SW480 (cell line): ENCODE measurements around the gene NRTN.

ENCODE experiments used
- DNase-seq: peaks from one replicate; pipeline ENCODE4 v3.0.0-alpha.2; 2016; ENCODE audit warnings: low spot score

NRTN gene

GRCh38 chr19:5814852-5815246 is 10.0 kb downstream of the NRTN start:
- no peak for DNase-seq

- DNase-seq, result no peak
Observed at GRCh38 chr19:5817218-5817617, 12.4 kb downstream of the NRTN start.

DNA sequence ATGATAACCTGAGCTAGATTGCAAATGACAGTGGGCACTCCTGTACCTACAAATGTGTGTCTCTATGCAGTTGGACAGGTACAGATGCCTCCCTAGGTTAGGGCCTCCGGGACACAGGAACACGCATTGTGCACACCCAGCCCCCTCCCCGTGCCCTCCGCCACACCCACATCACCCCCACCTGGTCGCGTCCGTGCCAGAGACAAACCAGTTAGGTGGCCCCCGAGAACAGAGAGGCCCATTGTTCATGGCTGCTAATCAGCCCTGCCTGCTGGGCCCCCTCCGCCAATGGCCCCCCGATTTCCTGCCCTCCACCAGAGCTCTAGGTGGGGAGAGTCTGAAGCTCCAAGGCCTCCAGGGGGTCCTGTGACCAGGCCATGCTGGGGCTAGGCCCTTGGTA is 13.7 kb downstream of the NRTN start:
- DNase-seq, result no peak

GRCh38 chr19:5820785-5821184 is 15.9 kb downstream of the NRTN start:
- DNase-seq, result no peak

- no peak for DNase-seq
Observed at GRCh38 chr19:5821521-5822180, 16.8 kb downstream of the NRTN start.

DNA sequence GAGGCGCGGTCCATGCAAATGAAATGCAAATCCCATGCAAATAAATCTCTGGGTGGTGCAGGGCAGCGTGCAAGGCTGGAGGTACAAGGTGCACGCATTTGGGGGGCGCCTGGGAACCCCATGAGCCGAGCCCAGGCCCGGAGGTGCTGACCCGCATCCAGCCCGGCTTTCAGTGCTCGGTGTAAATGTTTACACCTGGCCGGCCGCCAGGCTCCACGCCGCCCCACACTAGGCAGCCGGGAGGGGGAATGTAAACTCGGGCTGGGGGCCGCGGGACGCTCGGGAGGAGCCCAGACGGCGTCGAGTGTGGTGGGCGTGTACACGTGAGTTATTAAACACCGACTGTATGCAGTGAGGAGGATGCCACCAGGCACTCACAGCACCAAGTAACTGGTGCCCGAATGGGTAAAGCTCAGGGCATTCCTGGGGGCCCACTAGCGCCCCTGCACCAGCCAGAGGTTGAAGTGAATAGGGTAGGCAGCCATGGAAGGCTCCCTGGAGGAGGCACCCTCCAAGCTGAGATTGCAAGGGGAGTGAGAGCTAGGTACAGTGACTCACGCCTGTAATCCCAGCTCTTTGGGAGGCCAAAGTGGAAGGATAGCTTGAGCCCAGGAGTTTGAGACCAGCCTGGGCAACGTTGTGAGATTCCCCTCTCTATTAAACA is 17.4 kb downstream of the NRTN start:
- no peak for DNase-seq

GRCh38 chr19:5823579-5824281 is 18.9 kb downstream of the NRTN start:
- peak; percentile 40 for DNase-seq

- DNase-seq, result no peak
Observed at GRCh38 chr19:5824751-5825150, 19.9 kb downstream of the NRTN start.

DNA sequence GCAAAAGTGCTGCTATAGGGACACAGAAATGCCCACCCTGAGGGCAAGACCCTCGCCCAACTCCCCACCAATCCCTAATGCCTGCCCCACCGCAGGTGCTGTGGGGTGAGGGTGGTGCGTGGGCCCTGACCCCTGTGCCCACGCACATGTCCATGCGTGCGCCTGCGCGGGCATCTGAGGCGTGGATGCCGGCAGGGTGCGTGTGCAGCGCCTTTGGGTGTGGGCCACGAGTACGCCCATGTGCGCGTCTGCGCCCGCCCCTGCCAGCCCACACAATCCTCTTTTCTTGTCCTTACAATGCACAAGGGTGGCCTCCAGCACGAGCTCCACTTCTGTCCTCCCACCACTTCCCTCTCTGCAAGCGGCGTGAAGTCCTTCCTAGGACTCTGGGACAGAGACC is 20.3 kb downstream of the NRTN start:
- no peak for DNase-seq

DNA sequence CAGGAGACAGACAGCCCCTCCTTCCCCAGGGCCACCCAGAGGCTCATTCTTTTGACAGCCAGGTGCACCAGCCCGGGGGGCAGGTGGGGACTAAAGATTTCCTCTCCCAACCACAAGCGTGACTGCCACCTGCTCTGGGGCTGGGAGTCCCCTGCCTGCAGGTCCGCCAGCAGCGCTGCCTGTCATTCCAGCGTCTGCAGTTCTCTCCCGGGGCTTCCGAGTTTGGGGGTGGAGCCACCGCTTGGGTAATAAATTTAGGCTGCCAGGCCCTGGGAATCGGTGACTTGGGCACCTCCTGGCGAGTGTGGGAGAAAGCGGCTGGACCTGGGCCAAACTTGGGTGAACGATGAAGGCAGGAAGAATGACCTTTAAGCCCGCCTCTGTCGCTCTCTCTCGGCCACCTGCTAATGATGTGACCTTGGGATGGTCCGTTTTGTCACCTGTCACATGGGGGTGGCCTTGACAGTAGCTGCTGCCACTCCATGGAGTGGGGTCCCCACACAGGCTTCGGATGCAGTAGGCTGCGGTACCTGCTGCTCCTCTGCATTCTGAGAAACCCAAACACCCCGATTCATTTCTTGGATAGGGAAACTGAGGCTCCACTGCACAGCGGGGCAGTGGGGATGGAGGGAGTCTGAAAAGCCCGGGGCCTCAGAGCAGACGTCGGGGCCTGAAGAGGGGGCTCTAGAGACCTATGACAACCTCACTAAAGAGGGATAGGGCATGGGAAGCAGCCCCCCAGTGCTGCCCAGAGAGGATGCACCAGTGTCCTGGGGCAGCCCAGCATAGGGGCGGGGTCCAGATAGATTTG is 21.9 kb downstream of the NRTN start:
- peak; percentile 92 for DNase-seq

DNA sequence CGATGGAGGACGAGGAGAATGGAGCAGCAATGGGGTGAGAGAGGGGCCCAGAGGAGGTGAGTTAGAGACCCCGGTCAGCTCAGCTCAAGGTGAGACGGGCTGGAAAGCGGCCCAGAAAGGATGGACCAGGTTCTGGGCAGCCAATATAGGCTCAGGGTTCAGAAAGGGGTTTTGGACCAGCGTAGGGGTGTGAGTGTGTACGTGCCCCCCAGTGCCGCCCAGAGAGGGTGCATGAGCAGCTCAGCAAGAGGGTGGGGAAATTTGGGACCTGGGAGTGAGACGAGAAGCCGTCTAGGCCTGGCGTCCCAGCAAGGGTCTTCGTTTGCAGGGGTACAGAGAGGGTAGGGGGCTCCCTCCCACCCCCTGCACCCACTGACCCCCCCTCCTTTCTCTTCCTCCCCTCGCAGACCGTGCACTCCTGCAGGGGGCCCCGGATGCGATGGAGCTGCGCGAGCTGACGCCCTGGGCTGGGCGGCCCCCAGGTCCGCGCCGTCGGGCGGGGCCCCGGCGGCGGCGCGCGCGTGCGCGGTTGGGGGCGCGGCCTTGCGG is 22.5 kb downstream of the NRTN start:
- no peak for DNase-seq

DNA sequence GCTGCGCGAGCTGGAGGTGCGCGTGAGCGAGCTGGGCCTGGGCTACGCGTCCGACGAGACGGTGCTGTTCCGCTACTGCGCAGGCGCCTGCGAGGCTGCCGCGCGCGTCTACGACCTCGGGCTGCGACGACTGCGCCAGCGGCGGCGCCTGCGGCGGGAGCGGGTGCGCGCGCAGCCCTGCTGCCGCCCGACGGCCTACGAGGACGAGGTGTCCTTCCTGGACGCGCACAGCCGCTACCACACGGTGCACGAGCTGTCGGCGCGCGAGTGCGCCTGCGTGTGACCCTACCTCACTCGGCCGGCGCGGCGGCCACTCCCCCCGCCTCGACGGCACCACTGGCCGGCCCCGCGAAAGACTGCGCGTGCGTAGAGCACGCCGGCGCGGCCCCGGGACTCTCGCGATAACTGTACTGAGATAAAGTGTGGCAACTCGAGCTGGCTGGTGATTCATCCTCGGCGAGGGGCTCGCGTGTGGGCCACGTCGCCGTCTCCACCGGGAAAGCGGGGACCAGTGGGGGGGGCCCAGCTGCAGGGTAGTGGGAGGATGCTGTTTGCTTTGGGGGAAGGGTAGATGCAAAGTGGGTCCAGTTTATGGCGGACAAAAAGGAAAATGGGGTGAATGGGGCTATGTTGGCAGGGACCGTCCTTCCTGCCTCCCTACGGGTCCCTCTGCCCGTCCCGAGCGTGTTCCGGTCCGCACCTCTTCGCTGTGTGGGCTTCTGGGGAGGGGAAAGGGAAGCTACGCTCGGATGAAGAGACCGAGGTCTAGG is 23.2 kb downstream of the NRTN start:
- DNase-seq, result peak; percentile 87

GRCh38 chr19:5828661-5829566 is 24.0 kb downstream of the NRTN start:
- DNase-seq, result no peak

- no peak for DNase-seq
Observed at GRCh38 chr19:5829567-5830310, 24.9 kb downstream of the NRTN start.

DNA sequence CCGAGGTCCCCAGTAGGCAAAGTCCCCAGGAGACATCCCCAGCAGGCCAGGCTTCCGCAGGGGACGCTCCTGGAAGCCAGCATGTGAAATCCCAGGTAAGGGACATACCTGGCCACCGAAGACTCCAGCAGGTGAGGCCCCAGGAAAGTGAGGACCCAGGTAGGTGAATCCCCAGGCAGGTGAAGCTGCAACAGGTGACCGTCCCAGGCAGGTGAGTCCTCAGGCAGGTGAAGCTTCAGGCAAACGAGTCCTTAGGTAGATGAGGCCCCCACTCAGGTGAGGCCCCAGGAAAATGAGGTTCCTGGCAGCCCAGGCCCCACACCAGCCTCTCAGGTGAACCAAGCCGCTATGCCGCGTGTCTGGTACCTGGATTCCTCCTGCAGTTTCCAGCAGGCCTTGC is 26.3 kb downstream of the NRTN start:
- DNase-seq, result no peak

DNA sequence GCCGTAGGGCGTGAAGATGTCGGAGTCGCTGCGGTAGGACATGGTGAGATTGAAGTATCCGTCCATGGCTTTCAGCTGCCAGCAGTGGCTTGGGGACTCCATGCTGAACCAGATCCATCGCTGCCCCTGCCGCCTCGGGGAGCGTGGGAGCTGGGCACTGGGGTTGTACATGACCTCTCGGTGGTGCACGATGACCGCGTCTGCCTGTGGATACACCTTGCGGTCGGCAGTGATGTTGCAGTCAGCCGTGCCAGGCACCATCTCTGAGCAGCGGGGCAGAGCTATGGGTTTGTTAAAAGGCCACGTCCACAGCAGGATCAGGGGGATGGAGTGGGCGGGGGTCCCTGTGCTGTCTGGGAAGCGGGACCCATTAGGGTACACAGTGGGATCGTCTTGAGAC is 27.2 kb downstream of the NRTN start:
- DNase-seq, result no peak

DNA sequence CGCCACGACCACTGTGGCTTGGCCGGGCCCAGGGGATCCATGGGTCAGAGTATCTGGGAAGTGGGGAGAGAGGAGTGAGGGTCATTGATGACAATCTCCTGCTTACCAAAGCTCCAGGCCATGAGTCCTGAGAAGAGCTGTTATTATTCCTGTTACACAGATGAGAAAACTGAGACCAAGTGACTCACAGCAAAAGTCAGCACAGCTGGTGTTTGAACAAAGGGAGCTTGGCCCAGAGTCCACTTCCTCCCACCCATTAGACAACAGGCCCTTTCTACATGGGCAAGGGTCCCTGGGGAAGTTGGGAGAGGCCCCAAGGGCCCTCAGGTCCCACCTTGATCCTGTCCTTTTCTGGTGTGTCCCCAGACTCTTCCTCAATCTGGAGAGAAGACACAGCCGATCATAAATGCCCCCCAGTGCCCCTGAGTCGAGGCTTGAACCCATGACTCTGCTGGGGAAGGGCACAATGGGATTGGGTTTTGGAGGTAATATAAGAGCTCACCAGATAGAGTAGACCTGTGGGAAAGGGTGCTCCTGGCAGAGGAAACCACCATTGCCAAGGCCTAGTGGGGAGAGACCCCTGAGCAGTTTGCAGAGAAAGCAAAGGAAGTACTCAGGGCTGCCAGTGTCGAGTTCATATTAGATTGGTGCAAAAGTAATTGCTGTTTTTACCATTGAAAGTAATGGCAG is 27.8 kb downstream of the NRTN start:
- no peak for DNase-seq

DNA sequence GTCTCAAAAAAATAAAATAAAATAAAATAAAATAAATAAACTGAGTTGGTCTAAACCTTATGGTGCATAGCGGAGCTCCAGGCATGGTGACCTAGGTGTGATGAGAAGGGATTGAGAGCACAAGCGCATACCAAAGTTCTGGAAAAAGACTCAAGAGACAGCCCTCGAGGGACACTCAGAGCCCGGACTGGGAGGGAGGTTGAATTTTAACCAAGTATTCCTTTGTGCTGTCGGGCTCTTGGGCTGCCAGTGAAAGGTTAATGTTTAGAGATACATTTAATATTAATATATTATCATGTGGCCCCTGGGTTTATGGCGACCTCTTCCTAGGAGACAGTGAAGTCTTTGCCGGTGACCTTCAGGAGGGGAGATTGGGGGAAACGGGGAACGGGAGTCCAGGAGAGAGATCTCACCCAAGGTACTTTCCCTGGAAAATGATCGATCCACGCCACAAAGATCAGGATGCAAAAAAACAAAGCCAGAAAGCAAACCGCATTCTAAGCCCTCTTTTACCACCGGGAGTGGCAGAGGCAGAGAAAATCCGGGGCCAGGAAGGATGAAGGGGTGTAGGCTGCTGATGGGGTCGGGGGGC is 33.0 kb downstream of the NRTN start:
- DNase-seq, result no peak
